IPS-18c (cell line): Measurements from ENCODE around the gene CES5A.
"Not testable (repeated sequence)": the region's sequence is repeated elsewhere in the genome, so short reads cannot be mapped to it uniquely, and the experiment has no call there.

Experiments used
- H3K4me3 ChIP-seq: 2 replicates; pipeline ENCODE4 v1.7.0; 2013; ENCODE audit warnings: low read depth, mild to moderate bottlenecking, low read length, moderate library complexity; ENCODE audit not compliant: insufficient read depth
- H3K9me3 ChIP-seq: one replicate; pipeline ENCODE4 v1.6.1; 2013; ENCODE audit warnings: mild to moderate bottlenecking, low read length, moderate library complexity; ENCODE audit not compliant: control insufficient read depth, insufficient read depth

The CES5A gene

DNA sequence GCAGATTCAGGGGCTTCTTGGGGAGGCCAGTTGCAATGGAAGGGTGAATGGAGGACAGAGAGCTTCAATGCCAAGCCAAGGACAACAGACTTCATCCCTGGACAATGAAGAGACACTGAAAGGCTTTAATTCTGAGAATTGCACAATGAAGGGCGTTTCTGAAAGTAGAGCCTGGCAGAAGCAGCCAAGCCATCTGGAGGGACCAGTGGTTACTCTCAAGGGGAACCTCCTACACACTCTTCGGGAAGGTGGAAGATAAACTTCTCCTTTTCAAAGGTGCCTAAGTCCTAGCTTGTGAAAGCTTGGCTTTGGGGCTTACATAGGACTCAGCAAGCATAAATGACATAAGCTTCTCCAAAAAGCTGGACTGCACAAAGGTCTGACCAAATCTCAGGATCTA, 36.1 kb downstream of the CES5A start:
- H3K4me3 ChIP-seq: no peak overlapping the region
- no peaks in the 10 kb centered on the region for H3K9me3 ChIP-seq

DNA sequence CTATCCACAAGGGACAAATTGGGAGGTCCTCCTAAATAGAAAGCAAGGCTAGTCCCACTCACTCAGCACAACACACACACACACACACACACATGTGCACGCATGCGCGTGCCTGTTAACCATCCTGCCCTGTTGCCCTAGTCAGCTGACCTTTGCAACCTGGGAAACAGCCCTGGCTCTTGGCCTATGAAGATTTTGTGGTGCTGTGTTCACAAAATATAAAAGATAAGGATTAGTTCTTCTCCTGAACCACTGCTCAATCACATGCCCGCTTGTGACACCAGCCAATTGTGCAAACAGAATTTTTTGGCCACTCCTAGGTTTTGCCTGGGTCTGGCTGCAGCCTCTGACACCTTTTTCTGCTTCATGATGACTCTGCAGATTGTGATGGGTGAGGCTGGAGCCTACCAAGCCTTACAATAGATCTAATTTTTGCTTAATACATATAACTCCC, 39.0 kb downstream of the CES5A start:
- H3K9me3 ChIP-seq: no peaks in the 10 kb centered on the region

DNA sequence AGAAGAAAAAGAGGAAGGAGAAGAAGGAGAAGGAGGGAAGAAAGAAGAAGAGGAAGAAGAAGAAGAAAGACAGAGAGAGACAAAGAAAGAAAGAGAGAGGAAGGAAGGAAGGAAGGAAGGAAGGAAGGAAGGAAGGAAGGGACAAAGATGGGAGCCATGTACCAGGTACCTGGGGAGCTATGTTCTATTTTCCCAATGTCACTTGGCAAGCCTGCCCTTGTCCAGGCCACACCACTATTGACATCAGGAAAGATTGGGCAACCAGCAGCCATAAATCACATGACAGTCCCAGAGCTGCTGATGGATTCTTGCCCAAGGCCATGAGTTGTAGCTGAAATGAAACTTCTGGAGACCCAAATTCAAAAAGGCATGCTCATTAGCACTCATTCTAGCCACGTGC, 39.6 kb downstream of the CES5A start:
- Histone ChIP-seq H3K4me3 (no peak overlapping the region), H3K9me3 (no peaks in the 10 kb centered on the region)

More for the DNA sequence above, 39.0 kb downstream of the CES5A start:
- H3K4me3 ChIP-seq: no peak overlapping the region

DNA sequence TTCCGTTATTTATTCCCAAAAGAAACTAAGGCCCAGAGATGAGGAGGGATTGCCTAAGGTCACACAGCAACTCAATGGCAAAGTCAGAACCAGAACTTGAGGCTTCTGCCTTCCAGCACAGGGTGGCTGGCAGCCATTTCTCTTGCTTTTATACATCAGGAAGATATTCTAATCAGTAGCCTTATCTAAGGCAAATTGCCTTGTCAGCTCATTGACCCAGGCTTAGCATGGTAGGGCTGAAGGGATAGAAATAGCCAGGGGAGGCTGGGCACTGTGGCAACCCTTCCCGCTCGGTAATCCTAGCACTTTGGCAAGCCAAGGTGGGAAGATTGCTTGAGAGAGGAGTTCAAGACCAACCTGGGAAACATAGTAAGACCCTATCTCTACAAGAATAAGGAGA, 40.0 kb downstream of the CES5A start:
- H3K4me3 ChIP-seq, H3K9me3 ChIP-seq: not testable (repeated sequence)

DNA sequence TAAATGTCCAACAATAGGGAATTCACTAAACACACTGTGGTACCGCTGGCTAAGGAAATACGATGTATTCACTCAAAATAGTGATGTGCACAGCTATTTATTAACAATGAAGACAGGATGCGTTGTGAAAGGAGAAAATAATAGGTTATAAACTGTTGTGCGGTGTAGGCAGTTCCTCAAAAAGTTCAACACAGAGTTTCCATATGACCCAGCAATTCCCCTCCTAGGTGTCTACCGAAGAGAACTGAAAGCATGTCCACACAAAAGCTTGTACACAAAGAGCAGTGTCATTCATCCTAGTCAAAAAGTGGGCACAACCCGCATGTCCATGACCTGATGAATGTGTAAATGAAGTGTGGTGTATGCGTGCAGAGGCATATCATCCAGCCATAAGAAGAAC, 41.1 kb downstream of the CES5A start:
- H3K4me3 ChIP-seq: no peak overlapping the region
- H3K9me3 ChIP-seq: no peaks in the 10 kb centered on the region

DNA sequence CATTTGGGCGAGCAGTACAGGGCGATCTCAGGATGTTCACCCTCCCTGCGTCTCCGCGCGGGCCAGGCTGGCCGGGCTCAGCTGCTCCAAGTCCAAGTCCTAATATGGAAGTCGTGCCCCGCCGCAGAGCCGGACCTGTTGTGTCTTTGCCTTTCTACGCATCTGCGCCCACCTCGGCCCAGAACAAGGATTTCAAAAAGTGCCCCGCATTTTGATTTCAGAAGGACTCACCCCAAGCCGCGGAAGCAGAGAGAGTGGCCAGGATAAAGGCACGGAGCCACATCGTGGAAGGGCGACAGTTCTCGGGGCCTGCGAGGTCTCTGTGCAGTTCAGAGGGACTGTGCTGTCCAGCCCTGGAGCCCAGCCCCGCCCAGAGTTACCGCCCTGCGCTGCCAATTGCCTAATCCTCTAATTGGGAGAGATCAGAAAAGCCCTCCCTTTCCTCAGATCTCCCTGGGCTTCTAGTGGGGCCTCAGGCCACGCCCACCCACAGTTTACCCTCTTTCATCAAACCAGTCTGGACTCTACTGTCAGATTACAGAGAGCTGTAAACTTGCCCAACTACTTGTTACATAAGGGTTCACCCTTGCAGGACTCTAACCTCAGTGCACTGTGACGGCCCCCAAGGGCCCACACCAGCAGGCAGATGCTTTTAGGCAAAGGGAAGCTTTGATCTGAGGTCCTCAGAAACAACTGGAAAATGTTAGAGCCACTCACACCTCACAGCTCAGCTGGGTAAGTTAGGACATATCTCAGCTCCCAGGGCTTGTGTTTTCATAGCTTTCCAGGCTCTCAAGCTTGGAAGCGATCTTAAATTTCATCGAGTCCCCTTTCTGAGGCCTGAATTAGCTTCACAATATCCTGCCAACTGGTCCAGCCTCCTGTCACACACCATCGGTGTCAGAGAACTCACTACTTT, 42.1 kb downstream of the CES5A start, which contains the start of gene CES1:
TSS of gene CES1 (minus strand) at position 324 of the 919 bp plus-strand sequence. CDS start at position 283, 41 bp downstream.
- H3K9me3 ChIP-seq: no peaks in the 10 kb centered on the region
- no peak within 1 kb of the TSS for H3K4me3 ChIP-seq

DNA sequence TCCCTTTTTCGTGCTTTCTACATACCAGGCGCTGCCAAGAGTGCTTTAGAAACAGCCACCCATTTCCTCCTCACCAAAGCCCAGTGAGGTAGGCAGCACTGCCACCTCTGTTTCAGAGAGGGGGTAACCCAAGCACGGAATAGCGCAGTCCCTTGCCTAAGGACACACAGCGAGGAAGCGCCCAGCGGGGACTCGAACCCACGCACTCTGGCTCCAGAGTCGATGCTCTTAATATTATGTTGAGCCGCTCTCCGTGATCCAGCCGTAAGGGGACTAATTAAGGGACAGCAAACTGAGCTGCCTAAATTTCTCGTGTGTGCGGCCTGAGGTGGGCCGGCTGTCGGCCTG, 42.8 kb downstream of the CES5A start:
- Histone ChIP-seq H3K9me3 (no peaks in the 10 kb centered on the region), H3K4me3 (no peak overlapping the region)

DNA sequence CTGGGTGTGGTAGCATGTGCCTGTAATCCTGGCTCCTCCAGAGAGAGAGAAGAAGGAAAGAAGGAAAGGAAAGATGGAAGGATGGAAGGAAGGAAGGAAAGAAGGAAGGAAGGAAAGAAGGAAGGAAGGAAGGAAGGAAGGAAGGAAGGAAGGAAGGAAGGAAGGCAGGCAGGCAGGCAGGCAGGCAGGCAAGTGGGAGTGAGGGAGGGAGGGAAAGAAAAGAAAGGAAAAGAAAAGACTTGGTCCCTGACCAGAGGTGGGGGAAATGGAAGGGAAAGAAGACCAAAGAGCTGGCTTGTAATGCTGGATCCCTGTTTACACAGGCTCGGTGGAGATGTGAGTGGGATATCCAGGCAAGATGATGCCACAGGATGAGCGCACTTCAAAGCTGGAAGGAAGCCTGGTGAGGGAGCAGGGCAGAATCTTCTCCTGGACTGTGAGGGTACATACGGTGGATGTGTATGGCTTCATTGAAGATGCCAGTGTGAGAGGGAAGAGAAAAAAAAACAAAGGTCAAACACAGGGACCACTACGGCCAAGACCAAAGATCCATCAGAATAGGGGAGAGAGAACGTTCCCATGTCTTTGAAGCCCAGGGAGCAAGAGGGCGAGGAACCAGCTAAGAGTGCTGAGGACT, 44.4 kb downstream of the CES5A start:
- no peak overlapping the region for H3K4me3 ChIP-seq
- H3K9me3 ChIP-seq: no peaks in the 10 kb centered on the region

DNA sequence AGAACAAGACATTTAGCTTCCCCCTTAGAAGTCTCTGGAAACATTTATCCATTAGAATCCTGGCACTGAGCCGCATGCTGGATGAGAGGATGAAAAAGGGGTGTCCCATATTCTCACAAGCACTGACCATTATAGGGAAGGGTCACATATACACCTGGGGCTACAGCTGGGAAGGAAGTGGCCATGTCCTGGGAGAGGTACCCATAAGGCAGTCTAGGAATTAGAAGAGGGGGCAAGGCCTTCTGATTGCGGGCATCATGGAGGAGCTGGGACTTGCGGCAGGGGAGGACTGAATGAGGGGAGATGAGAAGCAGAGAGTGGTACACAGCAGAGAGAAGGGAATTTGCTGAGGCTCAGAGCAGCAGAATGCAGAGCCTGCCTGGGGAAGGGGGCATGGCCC, 45.9 kb downstream of the CES5A start:
- H3K4me3 ChIP-seq, H3K9me3 ChIP-seq: not testable (repeated sequence)

DNA sequence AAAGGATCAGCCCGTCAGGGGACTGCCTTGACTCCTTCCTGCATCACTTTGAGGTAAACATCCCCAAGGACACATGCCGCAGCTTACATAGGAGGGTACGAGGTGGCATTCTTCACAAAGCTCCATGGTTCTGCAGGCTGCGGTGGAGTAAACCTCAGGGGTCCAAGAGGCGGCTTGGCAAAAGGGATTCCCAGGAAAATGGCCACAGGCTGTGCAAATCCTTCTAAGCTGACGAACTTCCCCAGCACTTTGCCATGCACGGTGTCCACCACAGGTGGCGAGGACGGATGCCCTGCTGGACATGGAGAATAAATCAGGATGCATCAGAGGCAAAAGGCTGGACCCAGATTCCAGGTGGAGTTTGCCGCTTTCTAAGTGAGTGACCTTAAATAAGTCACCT, 46.5 kb downstream of the CES5A start:
- H3K4me3 ChIP-seq: no peak overlapping the region
- no peaks in the 10 kb centered on the region for H3K9me3 ChIP-seq

DNA sequence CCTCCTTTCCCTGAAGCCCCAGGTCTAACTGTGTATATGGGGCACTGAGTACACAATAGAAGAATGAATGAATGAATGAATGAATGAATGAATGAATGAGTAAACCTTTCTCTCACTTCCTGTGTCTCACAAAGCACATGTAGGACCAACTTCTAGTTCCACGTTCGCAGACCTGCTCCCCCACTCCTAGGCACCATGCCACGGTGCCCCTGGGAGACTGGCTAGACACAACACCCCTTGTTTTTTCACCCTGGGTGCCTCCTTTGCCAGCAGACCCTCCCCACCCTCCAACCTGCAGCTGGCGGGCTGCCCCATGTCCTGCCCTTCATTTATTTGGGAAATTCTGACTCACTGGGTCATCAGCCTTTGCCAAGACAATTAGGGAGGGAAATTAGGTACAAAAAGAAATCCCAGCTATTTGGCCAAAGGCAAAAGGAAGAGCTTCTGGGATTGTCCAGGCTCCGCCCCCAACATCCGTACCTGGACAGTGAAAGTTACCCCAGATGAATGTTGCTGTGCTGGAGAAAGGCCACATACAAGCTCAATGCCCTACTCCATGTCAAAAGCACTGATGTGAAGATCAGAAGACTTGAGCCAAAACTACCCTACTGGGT, 50.0 kb downstream of the CES5A start:
- no peak overlapping the region for H3K4me3 ChIP-seq

DNA sequence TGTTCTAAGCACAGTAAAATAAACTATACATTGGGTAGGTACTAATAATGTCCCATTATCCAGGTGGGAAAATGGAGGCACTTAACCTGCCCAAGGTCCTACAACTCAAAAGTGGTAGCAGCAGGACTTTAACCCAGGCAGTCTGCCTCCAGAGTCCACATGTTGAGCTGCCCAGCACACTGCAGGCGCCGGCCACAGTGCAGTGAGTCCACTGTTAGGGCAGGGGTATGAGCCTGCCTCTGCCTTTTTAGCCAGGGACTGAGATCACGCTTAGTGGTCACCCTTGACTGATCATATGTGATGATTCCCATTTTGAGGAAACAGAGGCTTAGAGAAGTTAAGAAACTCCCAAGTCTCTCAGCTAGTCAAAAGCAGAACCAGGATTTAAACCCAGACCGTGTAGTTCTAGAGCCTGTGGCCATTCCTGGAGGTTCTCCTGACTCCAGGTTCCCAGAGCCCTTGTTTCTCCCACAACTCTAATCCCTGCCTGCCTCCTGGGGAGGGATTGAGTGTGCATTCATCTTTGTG, 50.6 kb downstream of the CES5A start:
- Histone ChIP-seq H3K9me3 (no peaks in the 10 kb centered on the region), H3K4me3 (no peak overlapping the region)

More for the DNA sequence above, 50.0 kb downstream of the CES5A start:
- no peaks in the 10 kb centered on the region for H3K9me3 ChIP-seq

DNA sequence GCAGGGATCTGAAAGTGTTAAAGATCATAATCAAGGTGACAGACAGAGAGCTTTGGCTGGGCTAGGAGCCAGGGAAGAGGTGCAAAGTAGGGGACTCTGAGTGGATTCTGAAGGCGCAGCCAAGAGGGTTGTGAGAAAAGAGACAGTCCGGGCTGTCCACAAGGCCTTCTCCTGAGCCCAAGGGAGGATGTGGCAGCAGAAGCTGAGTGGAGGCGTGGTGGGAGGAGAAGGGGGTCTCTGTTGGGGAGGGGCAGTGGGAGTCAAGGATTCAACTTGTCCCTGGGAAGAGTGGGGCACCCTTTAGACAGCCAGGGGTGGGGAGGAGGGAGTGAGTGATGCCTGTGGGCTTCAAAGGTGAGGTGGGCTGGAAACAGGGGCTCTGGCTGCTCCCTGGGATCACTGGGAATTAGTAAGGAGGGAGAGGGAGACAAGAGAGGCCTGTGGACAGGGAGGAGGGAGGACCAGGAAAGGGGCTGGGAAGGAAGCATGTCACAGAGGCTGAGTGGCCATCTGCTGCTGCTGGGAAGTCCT, 52.8 kb downstream of the CES5A start:
- Histone ChIP-seq H3K9me3 (no peaks in the 10 kb centered on the region), H3K4me3 (no peak overlapping the region)

DNA sequence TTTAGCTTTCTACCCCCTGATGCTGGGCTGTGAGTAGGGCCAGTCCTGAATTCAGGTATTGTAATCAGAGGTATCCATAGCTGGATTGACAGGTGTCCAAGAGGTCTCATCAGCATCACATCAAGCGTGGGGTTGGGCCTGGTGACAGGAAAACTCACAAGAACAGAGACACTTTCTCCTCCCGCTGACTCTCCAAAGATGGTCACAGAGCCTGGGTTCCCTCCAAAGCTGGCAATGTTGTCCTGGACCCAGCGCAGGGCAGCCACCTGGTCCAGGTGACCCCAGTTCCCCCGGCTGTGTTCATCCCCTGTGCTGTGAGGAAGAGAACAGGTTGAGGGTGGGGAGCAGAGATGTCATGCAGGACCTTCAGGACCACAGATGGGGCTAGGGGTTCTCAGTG, 54.0 kb downstream of the CES5A start:
- H3K9me3 ChIP-seq: no peaks in the 10 kb centered on the region
- no peak overlapping the region for H3K4me3 ChIP-seq

DNA sequence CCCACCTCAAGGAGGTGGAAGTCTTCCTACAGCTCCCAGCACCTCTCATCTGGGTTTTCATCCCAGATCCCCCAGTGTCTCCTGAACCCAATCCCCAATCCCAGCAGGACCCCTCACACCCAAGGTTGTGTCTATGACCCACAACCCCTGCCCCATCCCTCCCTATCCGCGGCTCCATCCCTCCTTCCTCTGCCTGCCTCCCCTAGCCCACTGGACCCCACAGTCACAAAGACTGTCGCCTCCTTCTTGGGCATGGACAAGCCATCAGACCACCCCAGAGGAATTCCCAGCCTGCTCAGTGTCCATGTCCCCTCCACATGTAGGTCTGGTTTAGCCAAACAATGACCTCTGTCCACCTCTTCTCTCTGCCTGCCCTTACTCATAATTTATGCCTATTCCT, 54.6 kb downstream of the CES5A start:
- H3K4me3 ChIP-seq: no peak overlapping the region
- no peaks in the 10 kb centered on the region for H3K9me3 ChIP-seq

DNA sequence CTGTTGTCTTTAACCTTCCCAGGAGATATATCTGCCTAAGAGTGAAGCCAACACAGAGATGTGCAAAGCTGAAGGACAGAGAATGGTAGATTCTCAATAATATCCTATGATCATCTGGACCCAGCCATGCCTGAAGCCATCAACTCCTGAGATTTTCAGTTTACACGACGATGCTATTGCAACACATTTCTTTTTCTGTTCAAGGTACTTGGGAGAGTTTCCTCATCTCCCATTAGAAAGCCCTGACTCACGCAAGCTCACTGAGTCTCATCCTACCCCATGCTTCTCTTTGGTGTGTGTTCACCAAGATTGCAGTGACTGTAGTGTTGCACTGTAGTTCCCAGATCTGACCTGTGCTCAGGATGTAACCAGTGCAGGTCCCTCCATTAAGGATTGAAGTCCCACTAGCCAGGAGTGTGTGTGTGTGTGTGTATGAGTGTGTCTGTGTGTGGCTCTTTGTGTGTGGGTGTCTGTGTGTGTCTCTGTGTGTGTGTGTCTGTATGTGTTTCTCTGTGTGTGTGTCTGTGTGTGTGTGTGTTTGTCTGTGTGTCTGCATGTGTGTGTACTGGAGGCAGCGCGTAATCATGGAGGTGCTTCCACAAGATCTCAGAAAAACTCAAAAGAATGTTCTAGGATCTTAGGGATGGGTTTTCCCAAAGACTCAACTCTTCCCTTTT, 57.8 kb downstream of the CES5A start:
- Histone ChIP-seq H3K9me3 (no peaks in the 10 kb centered on the region), H3K4me3 (no peak overlapping the region)

DNA sequence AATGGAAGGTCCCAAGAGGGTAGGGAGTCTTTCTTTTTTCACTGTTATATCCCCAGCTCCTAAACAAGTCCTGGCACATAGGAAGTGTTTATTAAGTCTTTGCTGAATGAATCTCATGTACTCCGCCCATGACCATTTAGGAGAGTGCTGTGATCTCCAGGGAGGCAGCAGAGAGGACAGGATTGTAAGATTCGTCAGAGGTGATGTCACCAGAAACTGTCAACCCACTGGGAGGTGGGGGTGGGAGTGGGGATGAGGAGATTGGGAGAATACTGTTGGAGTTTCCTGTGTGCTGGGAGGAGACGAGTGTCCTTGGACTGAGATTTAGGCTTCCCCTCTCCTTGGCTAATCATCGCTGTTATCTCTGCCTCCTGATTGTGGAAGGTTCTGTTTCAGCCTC, 59.0 kb downstream of the CES5A start:
- H3K9me3 ChIP-seq, H3K4me3 ChIP-seq: not testable (repeated sequence)
